Fibroblast of peridontal ligament (primary cell): Measurements from ENCODE around the gene RNASE3.
"Not testable (repeated sequence)": the region's sequence is repeated elsewhere in the genome, so short reads cannot be mapped to it uniquely, and the experiment has no call there.

Experiments used
- DNase-seq: peaks from one replicate; pipeline ENCODE4 v3.0.0-alpha.2; 2010; ENCODE audit errors: extremely low read depth

The RNASE3 gene

GRCh38 chr14:20919038-20919756, 28.0 kb downstream of the RNASE3 start:
- not testable (repeated sequence) for DNase-seq

DNA sequence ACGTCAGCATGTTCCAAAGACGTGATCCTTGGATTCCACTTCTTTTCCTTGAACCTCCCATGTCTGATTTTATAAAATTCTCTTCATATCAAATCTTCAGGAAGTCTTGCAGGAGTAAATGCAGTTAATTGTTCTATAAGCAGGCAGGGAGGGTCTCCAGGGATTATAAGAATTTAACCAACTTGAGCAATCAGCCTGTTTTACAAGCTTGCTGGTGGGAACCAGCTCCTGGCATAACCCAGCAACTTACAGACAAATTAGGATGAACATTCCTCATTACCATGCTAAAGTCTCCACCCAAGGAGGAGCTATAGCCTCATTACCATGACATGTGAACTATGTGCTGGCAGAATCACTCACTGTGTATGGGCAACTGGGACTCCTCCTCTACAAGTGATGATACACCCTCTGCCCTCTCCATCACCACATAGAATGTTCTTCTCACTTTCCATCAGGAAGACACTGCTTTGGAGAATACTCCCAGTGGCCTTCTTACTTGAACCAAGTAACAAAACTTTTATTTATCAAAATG, 32.6 kb downstream of the RNASE3 start:
- DNase-seq, result not testable (repeated sequence)

DNA sequence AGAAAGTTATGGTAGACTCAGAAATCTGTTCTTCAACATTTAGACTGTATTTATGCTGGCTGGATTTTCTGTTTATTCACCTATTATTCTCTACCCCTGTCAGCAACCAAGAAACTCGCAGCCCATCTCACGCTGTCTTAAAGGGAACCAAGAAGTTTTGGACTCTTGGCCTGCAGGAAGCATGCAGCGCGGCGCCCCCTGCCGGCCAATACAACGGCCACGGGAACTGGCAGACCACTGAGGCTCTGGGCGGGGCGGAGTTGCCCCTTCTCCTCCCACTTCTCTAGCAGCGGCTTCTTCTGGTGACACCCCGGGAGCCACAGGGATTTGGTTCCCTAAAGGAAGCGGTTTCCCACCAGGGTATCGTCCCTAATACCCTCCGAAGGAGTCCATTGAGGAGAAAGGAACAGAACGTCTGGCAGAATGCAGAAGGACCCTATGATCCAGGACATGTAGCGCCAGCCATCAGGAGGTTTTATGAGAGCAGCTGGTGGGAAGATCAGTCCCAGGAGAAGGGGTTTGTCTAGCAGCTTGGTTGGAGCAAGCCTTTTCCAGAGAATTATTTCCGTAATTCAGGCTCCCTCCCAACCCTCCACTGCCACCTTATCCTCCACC, 43.1 kb downstream of the RNASE3 start:
- DNase-seq, result no peak

DNA sequence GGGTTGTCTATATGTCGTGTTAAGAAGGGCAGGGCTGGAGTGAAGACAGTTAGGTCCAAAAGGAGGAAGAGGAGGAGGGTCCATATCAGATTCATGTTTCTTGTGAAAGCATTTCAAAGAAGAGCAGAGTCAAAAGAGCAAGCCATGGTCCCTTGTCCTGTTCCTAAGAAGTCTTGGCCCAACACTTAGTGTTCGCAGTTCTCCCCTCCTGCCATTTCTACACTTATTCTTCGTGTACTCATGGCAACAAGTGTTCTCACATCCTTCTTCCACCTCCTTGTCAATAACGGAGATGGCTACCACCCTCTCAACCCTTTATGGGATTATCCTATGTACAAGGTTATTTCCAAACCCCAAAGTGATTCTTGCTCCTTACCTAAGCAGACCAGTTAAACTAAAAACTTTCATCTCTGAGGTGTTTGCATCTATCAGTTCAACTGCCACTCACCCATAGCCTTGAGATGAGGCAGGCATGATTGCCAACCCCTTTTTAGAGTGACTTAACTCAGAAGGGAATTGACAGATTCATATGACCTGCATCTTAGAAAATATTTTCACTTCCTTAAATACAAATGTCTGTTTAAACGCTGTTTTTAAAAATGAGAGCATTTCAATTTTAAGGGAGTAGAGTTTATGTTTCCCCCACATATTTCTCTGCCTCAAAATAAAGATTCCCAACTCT, 44.3 kb downstream of the RNASE3 start:
- DNase-seq, result no peak
